CD14-positive monocyte (primary cell): ENCODE results near the gene SLC44A2. TPM values are rescaled to one million over a fixed set of nuclear protein-coding genes. Genes with fewer than 3 reads are reported as not detected.

Source experiments
- DNase-seq, 3 donors: peaks; one replicate each; pipeline ENCODE4 v3.0.0-alpha.2; 2011 to 2022
- H2AFZ ChIP-seq: 2 replicates; pipeline ENCODE4 v1.6.0; 2012; ENCODE audit warnings: mild to moderate bottlenecking, low read depth, low read length, inconsistent platforms; ENCODE audit not compliant: insufficient read depth, poor library complexity, severe bottlenecking
- H3K27ac ChIP-seq, 2 donors: 1 replicate in 1 of 2; 2 replicates in 1 of 2; pipeline ENCODE4 v1.5.1; 2012 to 2013; ENCODE audit warnings: low read length in 2 of 2, control low read depth in 1 of 2, inconsistent platforms in 1 of 2, low read depth in 1 of 2, mild to moderate bottlenecking in 1 of 2
- H3K27me3 ChIP-seq, 2 donors: one replicate each; pipeline versions ENCODE4 v1.6.0 to v1.6.1; 2011 to 2013; ENCODE audit warnings: low read length in 2 of 2; ENCODE audit not compliant: control insufficient read depth in 2 of 2, insufficient read depth in 2 of 2
- H3K36me3 ChIP-seq, 2 donors: replicated peaks in 1 of 2; 1 replicate in 1 of 2; 2 replicates in 1 of 2; pipeline versions ENCODE4 v1.5.1 to v1.6.1; 2012 to 2013; ENCODE audit warnings: low read length in 2 of 2, control low read depth in 1 of 2, inconsistent platforms in 1 of 2, mild to moderate bottlenecking in 1 of 2; ENCODE audit not compliant: insufficient read depth in 2 of 2, control insufficient read depth in 1 of 2
- H3K4me1 ChIP-seq, 2 donors: 1 replicate in 1 of 2; 2 replicates in 1 of 2; pipeline versions ENCODE4 v1.5.1 to v1.6.1; 2012 to 2013; ENCODE audit warnings: low read length in 2 of 2, control low read depth in 1 of 2, inconsistent platforms in 1 of 2, mild to moderate bottlenecking in 1 of 2, moderate library complexity in 1 of 2; ENCODE audit not compliant: insufficient read depth in 2 of 2, control insufficient read depth in 1 of 2
- H3K4me2 ChIP-seq: replicated peaks from 2 replicates; pipeline ENCODE3; 2012; ENCODE audit warnings: low read length, moderate library complexity, mild to moderate bottlenecking; ENCODE audit not compliant: poor library complexity, severe bottlenecking; ENCODE audit errors: extremely low read depth
- H3K4me3 ChIP-seq, 3 experiments: fragments of 200-600 bp in 1 of 3; sonication (generic) in 1 of 3; replicated peaks in 1 of 3; 1 replicate in 2 of 3; 2 replicates in 1 of 3; pipeline ENCODE4 v1.5.1; 2011 to 2013; ENCODE audit warnings: low read length in 3 of 3, mild to moderate bottlenecking in 3 of 3, control low read depth in 2 of 3, low read depth in 2 of 3, inconsistent platforms in 1 of 3, moderate library complexity in 1 of 3
- H3K79me2 ChIP-seq: 2 replicates; pipeline ENCODE4 v1.6.0; 2012; ENCODE audit warnings: mild to moderate bottlenecking, control low read depth, inconsistent platforms, low read length, moderate library complexity; ENCODE audit not compliant: insufficient read depth
- H3K9ac ChIP-seq: 2 replicates; pipeline ENCODE4 v1.6.0; 2017; ENCODE audit warnings: low read length, mild to moderate bottlenecking; ENCODE audit not compliant: insufficient read depth, poor library complexity, severe bottlenecking
- H3K9me3 ChIP-seq, 2 donors: replicated peaks in 1 of 2; 1 replicate in 1 of 2; 2 replicates in 1 of 2; pipeline versions ENCODE4 v1.5.1 to v1.6.1; 2012 to 2013; ENCODE audit warnings: low read length in 2 of 2, control low read depth in 1 of 2; ENCODE audit not compliant: control insufficient read depth in 1 of 2, insufficient read depth in 1 of 2
- H4K20me1 ChIP-seq: 2 replicates; pipeline ENCODE4 v1.6.0; 2012; ENCODE audit warnings: mild to moderate bottlenecking, low read length, control low read depth, moderate library complexity; ENCODE audit not compliant: insufficient read depth
- H3K27ac Mint-ChIP-seq, 7 donors: one replicate each; pipeline ENCODE4 v1.8.0; 2020; ENCODE audit warnings: mild to moderate bottlenecking in 7 of 7, mixed read lengths in 7 of 7, moderate library complexity in 6 of 7, inconsistent platforms in 2 of 7
- H3K27me3 Mint-ChIP-seq, 3 donors: one replicate each; pipeline ENCODE4 v1.8.0; 2021 to 2022; ENCODE audit warnings: low read depth in 3 of 3, mild to moderate bottlenecking in 3 of 3, mixed read lengths in 3 of 3, moderate library complexity in 3 of 3, inconsistent platforms in 1 of 3
- H3K36me3 Mint-ChIP-seq, 2 donors: one replicate each; pipeline ENCODE4 v1.8.0; 2020; ENCODE audit warnings: mixed read lengths in 2 of 2, inconsistent platforms in 1 of 2, mild to moderate bottlenecking in 1 of 2
- H3K4me1 Mint-ChIP-seq: one replicate; pipeline ENCODE4 v1.8.0; 2020; ENCODE audit warnings: mild to moderate bottlenecking, mixed read lengths
- H3K4me3 Mint-ChIP-seq, 2 donors: one replicate each; pipeline ENCODE4 v1.8.0; 2020; ENCODE audit warnings: mild to moderate bottlenecking in 2 of 2, mixed read lengths in 2 of 2, moderate library complexity in 1 of 2
- H3K9me3 Mint-ChIP-seq, 7 donors: one replicate each; pipeline ENCODE4 v1.8.0; 2020 to 2022; ENCODE audit warnings: mixed read lengths in 7 of 7, mild to moderate bottlenecking in 6 of 7, moderate library complexity in 6 of 7, inconsistent platforms in 2 of 7
- CTCF ChIP-seq: fragments of 200-600 bp; IDR thresholded peaks from one replicate; pipeline ENCODE4 v1.8.0; 2022; ENCODE audit warnings: antibody characterized with exemption, mild to moderate bottlenecking
- WGBS: methylation state at CpG from one replicate; pipeline ENCODE4 v1.1.5; 2013; ENCODE audit warnings: missing lambda C conversion rate; ENCODE audit not compliant: insufficient coverage; 5-methylcytosine and 5-hydroxymethylcytosine counted together
- intact Hi-C, 2 donors: fragments of 100-400 bp; cut with micrococcal nuclease; formaldehyde crosslinking; loops; one replicate each; pipeline versions ENCODE4 v1.15.0 to v1.15.1; 2023
- polyA plus RNA-seq, 3 donors: library from polyadenylated mRNA; depleted of rRNA in 1 of 3; unstranded in 2 of 3; stranded (reverse) in 1 of 3; fragments of 300-500 nt in 2 of 3; fragments of >200 nt in 1 of 3; fragmentation: Illumina TruSeq in 2 of 3; gene quantifications; 1 replicate in 2 of 3; 2 replicates in 1 of 3; pipeline ENCODE4 v1.2.3, GENCODE V29; 2012 to 2021

SLC44A2 gene
- polyA plus RNA-seq, 3 donors: 43.5 to 95.9 (median 69.4) TPM

GRCh38 chr19:10690341-10690781 is 65.0 kb downstream of the SLC44A2 start:
- H3K79me2 ChIP-seq: peaks cover 7% of the 10 kb centered on the region
- intact Hi-C loops: loop anchor here in 1 of 2 donors (10.0 kb wide), 1 partner anchor 186 kb away; the partner anchor contains the start of gene KEAP1
- no peak overlapping the region for H3K9ac ChIP-seq
- peaks cover 70 to 73% of the 10 kb centered on the region in 2 donors for H3K36me3 ChIP-seq
- Mint-ChIP-seq H3K9me3 (no peaks in the 10 kb centered on the region), H3K4me3 (no peak overlapping the region), H3K4me1 (peaks cover 9% of the 10 kb centered on the region), H3K27ac (peak overlapping the region in 1 of 7 donors; percentile 14), H3K27me3 (peaks cover 0 to 4% (median 0%) of the 10 kb centered on the region in 3 donors), H3K36me3 (peaks cover 61 to 65% of the 10 kb centered on the region in 2 donors)
- WGBS: 71% methylated on average over 7 of the region's 7 CpGs
- H2AFZ ChIP-seq: no peak overlapping the region
- peaks cover 63% of the 10 kb centered on the region for H4K20me1 ChIP-seq
- no peaks in the 10 kb centered on the region for H3K9me3 ChIP-seq
- H3K4me2 ChIP-seq: no peak overlapping the region
- no peak overlapping the region for H3K27ac ChIP-seq
- H3K4me3 ChIP-seq: no peak overlapping the region
- peaks cover 7 to 9% of the 10 kb centered on the region in 2 donors for H3K4me1 ChIP-seq
- TF ChIP-seq CTCF: no peak
- H3K27me3 ChIP-seq: no peaks in the 10 kb centered on the region
- DNase-seq: no peak

- no peak for DNase-seq
- no peak overlapping the region for H3K4me3 Mint-ChIP-seq
- Histone ChIP-seq H3K36me3 (peaks cover 61 to 63% of the 10 kb centered on the region in 2 donors), H4K20me1 (peaks cover 65% of the 10 kb centered on the region), H3K9ac (no peak overlapping the region), H3K4me1 (peaks cover 10 to 16% of the 10 kb centered on the region in 2 donors), H3K27ac (no peak overlapping the region), H3K9me3 (no peaks in the 10 kb centered on the region), H3K79me2 (peaks cover under 1% of the 10 kb centered on the region), H3K4me3 (no peak overlapping the region), H3K4me2 (no peak overlapping the region), H2AFZ (no peak overlapping the region), H3K27me3 (no peaks in the 10 kb centered on the region)
- peaks cover 54 to 57% of the 10 kb centered on the region in 2 donors for H3K36me3 Mint-ChIP-seq
- peak overlapping the region in 2 of 7 donors; percentile 13 to 83 for H3K27ac Mint-ChIP-seq
- peaks cover 16% of the 10 kb centered on the region for H3K4me1 Mint-ChIP-seq
- no peak for TF ChIP-seq CTCF
- intact Hi-C loops: loop anchor here in 1 of 2 donors (10.0 kb wide), 1 partner anchor 187 kb away; the partner anchor contains the start of gene KEAP1
- peaks cover 3 to 4% (median 4%) of the 10 kb centered on the region in 3 donors for H3K27me3 Mint-ChIP-seq
- 91% methylated on average over 23 of the region's 23 CpGs for WGBS
- no peaks in the 10 kb centered on the region for H3K9me3 Mint-ChIP-seq
Observed at GRCh38 chr19:10691178-10691881, 66.0 kb downstream of the SLC44A2 start.
